Mesodermal cell (in vitro differentiated cells): ENCODE measurements around the gene FOXD4L1.
"Not testable (repeated sequence)": the region's sequence is repeated elsewhere in the genome, so short reads cannot be mapped to it uniquely, and the experiment has no call there.

Source experiments
- H3K27ac ChIP-seq: 2 replicates; pipeline ENCODE4 v1.7.0; 2013; ENCODE audit warnings: mild to moderate bottlenecking, low read depth, low read length, moderate library complexity; ENCODE audit not compliant: severe bottlenecking
- H3K36me3 ChIP-seq: 2 replicates; pipeline ENCODE4 v1.7.1; 2013; ENCODE audit warnings: mild to moderate bottlenecking, low read length, moderate library complexity; ENCODE audit not compliant: control insufficient read depth, insufficient read depth
- H3K4me1 ChIP-seq: one replicate; pipeline ENCODE4 v1.7.1; 2013; ENCODE audit warnings: mild to moderate bottlenecking, low read length; ENCODE audit not compliant: insufficient read depth, control insufficient read depth, poor library complexity, severe bottlenecking
- H3K4me3 ChIP-seq: 2 replicates; pipeline ENCODE4 v1.7.0; 2013; ENCODE audit warnings: low read length, control low read depth, mild to moderate bottlenecking; ENCODE audit not compliant: insufficient read depth, poor library complexity, severe bottlenecking; ENCODE audit errors: extremely low read depth
- H3K9me3 ChIP-seq: 2 replicates; pipeline ENCODE4 v1.7.1; 2013; ENCODE audit warnings: mild to moderate bottlenecking, low read length, moderate library complexity; ENCODE audit not compliant: control insufficient read depth
- WGBS, 2 experiments: methylation state at CpG; one replicate each; pipeline ENCODE4 v1.1.5; 2013; ENCODE audit warnings: missing lambda C conversion rate in 2 of 2; ENCODE audit not compliant: insufficient coverage in 2 of 2; 5-methylcytosine and 5-hydroxymethylcytosine counted together

FOXD4L1 gene

DNA sequence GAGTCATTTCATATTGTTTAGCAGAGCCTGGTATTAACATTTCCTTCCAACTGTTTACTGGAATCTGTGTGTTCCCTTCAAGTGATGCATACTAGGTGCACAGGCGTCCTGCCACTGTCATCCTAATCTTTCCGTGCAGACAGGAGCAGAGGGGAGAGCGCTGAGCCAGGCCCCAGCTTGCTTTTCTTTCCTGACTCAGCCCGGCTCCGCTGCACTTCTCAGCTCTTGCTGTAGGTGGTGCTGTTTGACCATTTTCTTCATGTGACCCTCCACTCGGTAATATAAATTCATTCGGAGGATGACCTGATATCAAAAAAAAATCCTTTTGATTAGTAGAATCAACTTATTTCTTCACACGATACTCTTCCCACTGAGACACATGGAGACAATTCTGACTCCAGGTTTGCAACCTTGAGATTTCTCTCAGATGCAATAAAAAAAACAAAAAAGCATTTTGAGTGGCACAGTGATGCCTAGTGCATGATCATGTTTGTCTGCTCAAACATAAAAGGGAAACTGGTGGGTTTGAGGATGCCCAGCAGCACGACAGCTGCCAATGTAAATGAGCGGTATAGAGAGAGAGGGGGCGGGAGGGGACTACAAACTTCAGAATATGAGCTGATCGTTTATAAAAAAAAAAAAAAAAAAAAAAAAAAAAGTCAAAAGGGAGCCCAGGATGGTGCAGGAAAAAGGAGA, 29.0 kb downstream of the FOXD4L1 start:
- H3K4me1 ChIP-seq, H3K4me3 ChIP-seq, H3K36me3 ChIP-seq, H3K9me3 ChIP-seq, H3K27ac ChIP-seq: not testable (repeated sequence)
- WGBS, 2 experiments: no CpG with 5 or more reads among the region's 12 CpGs

- H3K27ac ChIP-seq, H3K4me1 ChIP-seq, H3K9me3 ChIP-seq, H3K36me3 ChIP-seq, H3K4me3 ChIP-seq: not testable (repeated sequence)
- 83% methylated on average over 1 of the region's 5 CpGs; no CpG with 5 or more reads in 1 of the 2 experiments for WGBS, 2 experiments
Measured at GRCh38 chr2:113528126-113528525, 29.7 kb downstream of the FOXD4L1 start.

GRCh38 chr2:113528904-113529303, 30.4 kb downstream of the FOXD4L1 start:
- not testable (repeated sequence) for H3K4me3 ChIP-seq, H3K4me1 ChIP-seq, H3K27ac ChIP-seq, H3K9me3 ChIP-seq, H3K36me3 ChIP-seq
- 78% methylated on average over 3 of the region's 3 CpGs; no CpG with 5 or more reads in 1 of the 2 experiments for WGBS, 2 experiments

DNA sequence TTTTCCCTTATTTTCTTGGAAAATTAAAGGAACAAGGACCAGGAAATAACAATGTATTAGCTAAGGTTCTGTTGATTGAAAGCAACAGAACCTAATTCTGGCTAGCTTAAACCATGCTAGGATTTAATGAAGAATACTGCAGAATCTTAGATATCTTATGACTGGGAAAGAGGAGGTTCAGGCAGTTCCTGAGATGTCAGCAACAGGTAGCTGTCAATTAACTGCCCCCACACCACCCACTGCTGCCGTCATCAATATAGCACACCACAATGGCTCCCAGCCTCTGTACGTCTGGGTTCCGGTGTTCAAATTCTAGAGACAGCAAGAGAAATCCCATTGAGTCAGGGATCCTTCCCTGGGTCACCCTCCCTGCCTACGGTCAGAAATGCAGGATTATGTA, 34.5 kb downstream of the FOXD4L1 start:
- H3K27ac ChIP-seq, H3K4me1 ChIP-seq, H3K9me3 ChIP-seq, H3K4me3 ChIP-seq, H3K36me3 ChIP-seq: not testable (repeated sequence)
- no CpG with 5 or more reads among the region's 4 CpGs for WGBS, 2 experiments

- not testable (repeated sequence) for H3K4me1 ChIP-seq, H3K36me3 ChIP-seq
- 80 to 100% methylated on average over 1 of the region's 6 CpGs for WGBS, 2 experiments
Measured at GRCh38 chr2:113536573-113536972, 38.1 kb downstream of the FOXD4L1 start.

DNA sequence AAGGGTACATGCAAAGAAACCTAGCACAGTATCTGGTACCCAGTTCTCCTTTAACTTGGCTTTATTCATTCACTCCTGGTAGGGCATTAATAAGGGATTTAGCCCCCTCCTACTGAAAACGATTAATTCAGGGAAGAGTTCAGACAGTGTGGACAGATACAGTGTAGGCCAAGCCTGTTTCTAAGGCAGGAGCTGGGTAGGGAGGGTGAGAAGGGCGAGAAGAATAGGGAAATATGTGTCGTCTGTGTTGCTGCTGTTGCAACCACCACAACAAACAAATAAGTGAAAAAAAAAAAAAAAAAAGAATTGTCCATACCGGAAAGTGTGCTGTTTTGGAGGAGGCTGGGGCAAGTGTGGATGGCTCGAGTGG, 42.4 kb downstream of the FOXD4L1 start:
- no CpG with 5 or more reads among the region's 5 CpGs for WGBS, 2 experiments
- not testable (repeated sequence) for H3K4me3 ChIP-seq, H3K4me1 ChIP-seq, H3K27ac ChIP-seq, H3K9me3 ChIP-seq, H3K36me3 ChIP-seq

More at GRCh38 chr2:113536573-113536972, 38.1 kb downstream of the FOXD4L1 start:
- H3K27ac ChIP-seq, H3K9me3 ChIP-seq, H3K4me3 ChIP-seq: not testable (repeated sequence)

GRCh38 chr2:113541204-113541975, 42.9 kb downstream of the FOXD4L1 start:
- H3K4me1 ChIP-seq, H3K27ac ChIP-seq, H3K9me3 ChIP-seq, H3K36me3 ChIP-seq: not testable (repeated sequence)
- H3K4me3 ChIP-seq: peak overlapping the region; percentile 33
- 0 to 1% methylated on average over 37 to 54 of the region's 71 CpGs for WGBS, 2 experiments

- H3K9me3 ChIP-seq: not testable (repeated sequence)
- peak overlapping the region; percentile 33 for H3K4me3 ChIP-seq
Measured at GRCh38 chr2:113541976-113542485, 43.6 kb downstream of the FOXD4L1 start.

GRCh38 chr2:113542529-113542928, 44.1 kb downstream of the FOXD4L1 start:
- not testable (repeated sequence) for H3K4me1 ChIP-seq, H3K9me3 ChIP-seq, H3K4me3 ChIP-seq, H3K36me3 ChIP-seq, H3K27ac ChIP-seq
- WGBS, 2 experiments: no CpG with 5 or more reads among the region's 9 CpGs

More at GRCh38 chr2:113541976-113542485, 43.6 kb downstream of the FOXD4L1 start:
- not testable (repeated sequence) for H3K27ac ChIP-seq, H3K4me1 ChIP-seq, H3K36me3 ChIP-seq
- WGBS, 2 experiments: 0 to 2% methylated on average over 14 to 16 of the region's 64 CpGs
